Osteocyte (in vitro differentiated cells): Measurements from ENCODE around the gene MRPL52. TPM values are rescaled to one million over a fixed set of nuclear protein-coding genes. Genes with fewer than 3 reads are reported as not detected.

Source experiments
- DNase-seq: peaks from one replicate; pipeline ENCODE4 v3.0.0; 2021; ENCODE audit warnings: mixed read lengths; ENCODE audit not compliant: unreplicated experiment; ENCODE audit errors: extremely low spot score
- H3K27ac Mint-ChIP-seq: one replicate; pipeline ENCODE4 v1.8.0; 2021; ENCODE audit warnings: mild to moderate bottlenecking, mixed read lengths; ENCODE audit not compliant: unreplicated experiment
- H3K27me3 Mint-ChIP-seq: one replicate; pipeline ENCODE4 v1.8.0; 2021; ENCODE audit warnings: mixed read lengths; ENCODE audit not compliant: unreplicated experiment
- H3K36me3 Mint-ChIP-seq: one replicate; pipeline ENCODE4 v1.8.0; 2021; ENCODE audit warnings: mixed read lengths; ENCODE audit not compliant: unreplicated experiment
- H3K4me1 Mint-ChIP-seq: one replicate; pipeline ENCODE4 v1.8.0; 2021; ENCODE audit warnings: mixed read lengths; ENCODE audit not compliant: unreplicated experiment
- H3K4me3 Mint-ChIP-seq: one replicate; pipeline ENCODE4 v1.8.0; 2021; ENCODE audit warnings: mild to moderate bottlenecking, moderate library complexity, mixed read lengths; ENCODE audit not compliant: unreplicated experiment
- H3K9me3 Mint-ChIP-seq: one replicate; pipeline ENCODE4 v1.8.0; 2021; ENCODE audit warnings: mixed read lengths; ENCODE audit not compliant: unreplicated experiment
- total RNA-seq: library from RNA; stranded (reverse); gene quantifications from 2 replicates; pipeline ENCODE4 v1.2.1, GENCODE V29; 2021
- TF ChIP-seq, protein P1 (sequence below): fragments of 200-600 bp; sonication (generic); IDR thresholded peaks from 2 replicates; pipeline ENCODE4 v1.5.0; 2021; ENCODE audit warnings: antibody characterized with exemption, mild to moderate bottlenecking, moderate library complexity

MRPL52 gene
- total RNA-seq, 1 donor from 2014 or later, result 74.7 TPM

DNA sequence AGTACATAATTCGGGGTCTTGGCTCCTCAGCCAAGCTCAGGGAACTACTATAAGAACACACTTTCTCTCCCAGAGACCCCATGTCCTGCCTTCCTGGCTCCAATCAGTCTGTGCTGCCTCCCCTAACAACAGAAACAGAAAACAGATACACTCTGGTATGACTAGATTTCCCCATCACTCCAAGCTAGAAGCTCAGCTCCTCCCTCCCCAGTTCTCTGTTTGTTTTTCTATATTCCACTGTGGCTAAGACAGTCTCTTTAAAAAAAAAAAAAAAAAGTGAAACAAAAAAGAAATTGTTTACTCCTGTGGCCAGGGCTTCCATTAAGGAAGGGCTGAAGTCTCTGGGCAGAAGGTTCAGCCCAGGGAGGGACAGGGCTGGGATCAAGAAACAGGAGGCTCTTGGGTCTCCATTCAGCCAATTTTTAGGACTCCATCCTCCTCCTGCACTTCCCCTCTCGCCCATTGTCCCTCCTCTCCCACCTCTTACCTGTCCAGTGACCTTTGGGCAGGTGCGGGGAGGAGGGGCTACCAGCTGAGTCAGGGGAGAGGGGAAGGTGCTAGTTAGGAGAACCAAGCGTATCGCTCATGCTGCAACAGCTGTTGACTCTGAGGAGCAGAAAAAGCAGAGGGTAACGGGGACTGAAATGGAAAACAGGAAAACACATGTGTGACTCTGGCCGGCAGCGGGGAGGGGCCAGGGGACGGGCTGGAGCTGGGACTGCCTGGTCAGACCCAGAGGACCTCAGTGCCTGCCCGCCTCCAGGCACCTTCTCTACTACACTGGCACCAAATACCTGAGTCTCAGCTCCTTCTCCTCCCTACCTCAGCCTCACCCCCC, 10.3 kb upstream of the MRPL52 start:
- TF ChIP-seq, protein P1, sequence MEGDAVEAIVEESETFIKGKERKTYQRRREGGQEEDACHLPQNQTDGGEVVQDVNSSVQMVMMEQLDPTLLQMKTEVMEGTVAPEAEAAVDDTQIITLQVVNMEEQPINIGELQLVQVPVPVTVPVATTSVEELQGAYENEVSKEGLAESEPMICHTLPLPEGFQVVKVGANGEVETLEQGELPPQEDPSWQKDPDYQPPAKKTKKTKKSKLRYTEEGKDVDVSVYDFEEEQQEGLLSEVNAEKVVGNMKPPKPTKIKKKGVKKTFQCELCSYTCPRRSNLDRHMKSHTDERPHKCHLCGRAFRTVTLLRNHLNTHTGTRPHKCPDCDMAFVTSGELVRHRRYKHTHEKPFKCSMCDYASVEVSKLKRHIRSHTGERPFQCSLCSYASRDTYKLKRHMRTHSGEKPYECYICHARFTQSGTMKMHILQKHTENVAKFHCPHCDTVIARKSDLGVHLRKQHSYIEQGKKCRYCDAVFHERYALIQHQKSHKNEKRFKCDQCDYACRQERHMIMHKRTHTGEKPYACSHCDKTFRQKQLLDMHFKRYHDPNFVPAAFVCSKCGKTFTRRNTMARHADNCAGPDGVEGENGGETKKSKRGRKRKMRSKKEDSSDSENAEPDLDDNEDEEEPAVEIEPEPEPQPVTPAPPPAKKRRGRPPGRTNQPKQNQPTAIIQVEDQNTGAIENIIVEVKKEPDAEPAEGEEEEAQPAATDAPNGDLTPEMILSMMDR, result no peak
- Mint-ChIP-seq H3K4me1 (peaks cover 45% of the 10 kb centered on the region), H3K27ac (peak overlapping the region; percentile 94), H3K9me3 (no peaks in the 10 kb centered on the region), H3K36me3 (no peaks in the 10 kb centered on the region), H3K27me3 (no peaks in the 10 kb centered on the region), H3K4me3 (peak overlapping the region; percentile 17)
- DNase-seq, result no peak

DNA sequence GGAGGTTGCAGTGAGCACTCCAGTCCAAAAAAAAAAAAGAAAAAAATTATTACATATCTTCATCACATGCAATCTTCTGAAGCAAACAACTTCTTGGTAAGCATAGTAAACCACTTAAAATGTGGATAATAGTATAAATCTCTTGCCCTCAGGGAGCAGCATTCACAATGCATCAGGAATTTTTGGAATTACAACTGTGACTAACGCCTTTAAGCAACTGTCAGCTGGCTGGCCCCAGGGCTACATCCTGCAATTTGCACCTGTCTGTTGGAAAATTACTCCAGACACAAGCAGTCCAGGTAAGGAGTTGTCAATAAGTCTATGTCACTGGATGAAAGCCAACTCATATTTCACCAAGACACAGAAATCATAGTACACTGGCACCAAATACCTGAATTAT, 9.0 kb upstream of the MRPL52 start:
- no peaks in the 10 kb centered on the region for H3K36me3 Mint-ChIP-seq
- H3K4me1 Mint-ChIP-seq, result peaks cover 46% of the 10 kb centered on the region
- no peaks in the 10 kb centered on the region for H3K27me3 Mint-ChIP-seq
- H3K4me3 Mint-ChIP-seq, result no peak overlapping the region
- DNase-seq, result no peak
- no peaks in the 10 kb centered on the region for H3K9me3 Mint-ChIP-seq
- H3K27ac Mint-ChIP-seq, result peak overlapping the region; percentile 79
- TF ChIP-seq, protein P1, result no peak

- DNase-seq, result no peak
- peak overlapping the region; percentile 79 for H3K27ac Mint-ChIP-seq
- H3K27me3 Mint-ChIP-seq, result no peaks in the 10 kb centered on the region
- H3K4me3 Mint-ChIP-seq, result no peak overlapping the region
- H3K4me1 Mint-ChIP-seq, result peaks cover 44% of the 10 kb centered on the region
- H3K9me3 Mint-ChIP-seq, result no peaks in the 10 kb centered on the region
- TF ChIP-seq, protein P1, result no peak
- H3K36me3 Mint-ChIP-seq, result no peaks in the 10 kb centered on the region
Observed at GRCh38 chr14:22821193-22822015, 8.3 kb upstream of the MRPL52 start.

DNA sequence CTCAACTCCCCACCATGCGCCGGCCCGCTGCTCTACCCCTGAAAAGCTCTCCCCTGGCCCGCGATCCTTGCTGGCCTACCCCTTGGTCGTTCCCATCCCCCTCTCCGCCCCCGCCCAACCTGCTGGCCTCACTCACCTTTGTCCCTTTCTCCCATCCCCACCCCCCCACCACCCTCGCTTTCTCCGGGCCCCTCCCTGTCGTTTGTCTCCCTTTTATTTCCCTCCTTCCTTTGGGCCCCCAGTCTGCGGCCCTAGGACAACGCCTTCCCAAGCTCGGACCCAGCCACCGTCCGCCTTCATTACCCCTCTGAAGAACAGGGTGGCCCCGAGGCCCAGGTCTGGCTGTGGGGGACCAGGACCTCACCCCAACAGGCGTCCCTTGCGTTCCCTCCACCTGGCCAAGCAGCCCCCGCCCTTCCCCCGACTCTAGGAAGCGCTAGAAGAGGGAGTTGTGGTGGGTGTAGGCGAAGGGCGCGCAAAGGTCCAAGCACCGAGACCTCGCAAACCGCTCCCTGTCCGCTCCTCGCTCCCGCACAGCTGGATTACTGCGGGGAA, 7.6 kb upstream of the MRPL52 start:
- H3K36me3 Mint-ChIP-seq, result no peaks in the 10 kb centered on the region
- no peak for DNase-seq
- peak overlapping the region; percentile 79 for H3K27ac Mint-ChIP-seq
- H3K27me3 Mint-ChIP-seq, result no peaks in the 10 kb centered on the region
- H3K4me1 Mint-ChIP-seq, result peaks cover 44% of the 10 kb centered on the region
- TF ChIP-seq, protein P1, result no peak
- no peak overlapping the region for H3K4me3 Mint-ChIP-seq
- H3K9me3 Mint-ChIP-seq, result no peaks in the 10 kb centered on the region
